Stomach (tissue), 9 donors: Measurements from ENCODE around the gene TAF11. TPM values are rescaled to one million over a fixed set of nuclear protein-coding genes. Genes with fewer than 3 reads are reported as not detected.

Experiments used
- DNase-seq, 2 donors: peaks; one replicate each; pipeline versions ENCODE4 v3.0.0 to v3.0.0-alpha.2; 2013 to 2019
- H3K27ac ChIP-seq, 5 donors: fragments of 200-600 bp in 4 of 5; sonication (generic) in 4 of 5; one replicate each; pipeline ENCODE4 v1.5.1; 2013 to 2019; ENCODE audit warnings: mild to moderate bottlenecking in 1 of 5, moderate library complexity in 1 of 5
- H3K27me3 ChIP-seq, 3 donors: fragments of 200-600 bp; sonication (generic); one replicate each; pipeline ENCODE4 v1.5.1; 2017 to 2019; ENCODE audit warnings: mixed run types in 1 of 3
- H3K36me3 ChIP-seq, 4 donors: fragments of 200-600 bp; sonication (generic); 1 replicate in 3 of 4; 2 replicates in 1 of 4; pipeline ENCODE4 v1.5.1; 2016 to 2019
- H3K4me1 ChIP-seq, 4 donors: fragments of 200-600 bp; sonication (generic); one replicate each; pipeline ENCODE4 v1.5.1; 2016 to 2019
- H3K4me3 ChIP-seq, 4 donors: fragments of 200-600 bp; sonication (generic) in 3 of 4; one replicate each; pipeline ENCODE4 v1.5.1; 2016 to 2019; ENCODE audit warnings: mild to moderate bottlenecking in 1 of 4
- H3K9me3 ChIP-seq, 4 donors: fragments of 200-600 bp; sonication (generic); one replicate each; pipeline ENCODE4 v1.5.1; 2016 to 2019
- CTCF ChIP-seq, 7 experiments: fragments of 450-650 bp in 4 of 7; fragments of 200-600 bp in 3 of 7; sonication (generic) in 3 of 7; IDR thresholded peaks; one replicate each; pipeline ENCODE4 v1.5.1; 2016 to 2019; ENCODE audit warnings: antibody characterized with exemption in 7 of 7, control low read depth in 2 of 7, mild to moderate bottlenecking in 1 of 7
- EP300 ChIP-seq: sonication (generic); formaldehyde crosslinking; IDR thresholded peaks from one replicate; pipeline ENCODE4 v1.6.1; 2017; ENCODE audit warnings: antibody characterized with exemption
- POLR2A ChIP-seq, 4 donors: fragments of 450-650 bp; IDR thresholded peaks; one replicate each; pipeline ENCODE4 v1.6.1; 2016; ENCODE audit warnings: antibody characterized with exemption in 4 of 4, control low read depth in 2 of 4, mild to moderate bottlenecking in 1 of 4, moderate library complexity in 1 of 4
- POLR2AphosphoS5 ChIP-seq, 3 donors: sonication (generic); formaldehyde crosslinking; IDR thresholded peaks; one replicate each; pipeline ENCODE4 v1.6.1; 2016; ENCODE audit warnings: antibody characterized with exemption in 3 of 3
- WGBS, 5 donors: extraction: QIAGEN DNeasy Blood & Tissue Kit in 3 of 5; methylation state at CpG; one replicate each; pipeline versions ENCODE4 v1.1.5 to v1.1.7; 2013 to 2018; 5-methylcytosine and 5-hydroxymethylcytosine counted together
- intact Hi-C: fragments of 100-400 bp; cut with DNase I; formaldehyde crosslinking; loops from one replicate; pipeline ENCODE4 v1.15.1; 2023; ENCODE audit warnings: low total_unique reads
- polyA plus RNA-seq, 3 donors: library from polyadenylated mRNA; stranded (reverse); fragments of 200-250 nt; gene quantifications; one replicate each; pipeline ENCODE4 v1.2.3, GENCODE V29; 2013
- total RNA-seq, 5 donors: library from RNA; depleted of rRNA; stranded (reverse); fragments of >200 nt; gene quantifications; one replicate each; pipeline versions ENCODE4 v1.1.0 to v1.2.3, GENCODE V29; 2014 to 2016
- donor health status: healthy with polysubstance abuse.
- donor health status: Bipolar disorder and iron deficiency.
- donor health status: healthy.

TAF11 gene
- total and polyA plus RNA-seq, 8 donors = 4.9 to 40.8 (median 20.3) TPM

- TF ChIP-seq CTCF (IDR thresholded peaks at IDR 0.05) = no peak
- no peak for TF ChIP-seq POLR2AphosphoS5 (IDR thresholded peaks at IDR 0.05)
- no peak for TF ChIP-seq POLR2A (IDR thresholded peaks at IDR 0.05)
- no peak for TF ChIP-seq EP300
- peaks cover 36 to 99% (median 98%) of the 10 kb centered on the region in 4 donors for H3K36me3 ChIP-seq
- H3K27me3 ChIP-seq = no peaks in the 10 kb centered on the region
- WGBS, 5 donors = 90 to 98% (median 91%) methylated on average over 4 of the region's 4 CpGs
- H3K27ac ChIP-seq = no peak overlapping the region
- H3K4me1 ChIP-seq = no peaks in the 10 kb centered on the region
- no peak for DNase-seq
- H3K9me3 ChIP-seq = no peaks in the 10 kb centered on the region
- intact Hi-C loops = no loop called here
- no peak overlapping the region for H3K4me3 ChIP-seq
Measured at GRCh38 chr6:34871853-34872252, 16.0 kb downstream of the TAF11 start.

- intact Hi-C loops = no loop called here
- Histone ChIP-seq H3K27ac (no peak overlapping the region), H3K27me3 (no peaks in the 10 kb centered on the region), H3K4me3 (no peak overlapping the region), H3K36me3 (peaks cover 39 to 97% (median 85%) of the 10 kb centered on the region in 4 donors), H3K9me3 (no peaks in the 10 kb centered on the region), H3K4me1 (no peaks in the 10 kb centered on the region)
- DNase-seq = peak in 1 of 2 donors; percentile 17
- TF ChIP-seq POLR2AphosphoS5 (IDR thresholded peaks at IDR 0.05) (no peak), POLR2A (IDR thresholded peaks at IDR 0.05) (no peak), CTCF (IDR thresholded peaks at IDR 0.05) (no peak), EP300 (no peak)
- 86 to 100% (median 94%) methylated on average over 3 of the region's 3 CpGs for WGBS, 5 donors
Measured at GRCh38 chr6:34867484-34867883, 20.4 kb downstream of the TAF11 start.

GRCh38 chr6:34866509-34866908 is 21.3 kb downstream of the TAF11 start:
- Histone ChIP-seq H3K36me3 (peaks cover 31 to 95% (median 85%) of the 10 kb centered on the region in 4 donors), H3K4me3 (no peak overlapping the region), H3K27ac (no peak overlapping the region), H3K4me1 (no peaks in the 10 kb centered on the region), H3K27me3 (no peaks in the 10 kb centered on the region), H3K9me3 (no peaks in the 10 kb centered on the region)
- TF ChIP-seq POLR2A (IDR thresholded peaks at IDR 0.05) (no peak), POLR2AphosphoS5 (IDR thresholded peaks at IDR 0.05) (no peak), EP300 (no peak), CTCF (IDR thresholded peaks at IDR 0.05) (no peak)
- intact Hi-C loops = no loop called here
- DNase-seq = no peak
- WGBS, 5 donors = 84 to 87% (median 86%) methylated on average over 3 of the region's 3 CpGs

GRCh38 chr6:34865107-34865506 is 22.7 kb downstream of the TAF11 start:
- H3K4me1 ChIP-seq = no peaks in the 10 kb centered on the region
- no peak overlapping the region for H3K4me3 ChIP-seq
- peak in 1 of 2 donors; percentile 50 for DNase-seq
- intact Hi-C loops = no loop called here
- H3K27ac ChIP-seq = peak overlapping the region in 1 of 5 donors; percentile 10
- no peaks in the 10 kb centered on the region for H3K27me3 ChIP-seq
- H3K9me3 ChIP-seq = no peaks in the 10 kb centered on the region
- peaks cover 29 to 95% (median 85%) of the 10 kb centered on the region in 4 donors for H3K36me3 ChIP-seq
- TF ChIP-seq POLR2AphosphoS5 (IDR thresholded peaks at IDR 0.05) = no peak
- no peak for TF ChIP-seq CTCF (IDR thresholded peaks at IDR 0.05)
- no peak for TF ChIP-seq POLR2A (IDR thresholded peaks at IDR 0.05)
- no peak for TF ChIP-seq EP300
- WGBS, 5 donors = 59 to 85% (median 80%) methylated on average over 3 of the region's 3 CpGs
